ENCODE data around the gene ADRM1. TPM values are rescaled to one million over a fixed set of nuclear protein-coding genes. Genes with fewer than 3 reads are reported as not detected.

ADRM1 gene
- polyA plus RNA-seq, 1 experiment: 58.5 TPM

DNA sequence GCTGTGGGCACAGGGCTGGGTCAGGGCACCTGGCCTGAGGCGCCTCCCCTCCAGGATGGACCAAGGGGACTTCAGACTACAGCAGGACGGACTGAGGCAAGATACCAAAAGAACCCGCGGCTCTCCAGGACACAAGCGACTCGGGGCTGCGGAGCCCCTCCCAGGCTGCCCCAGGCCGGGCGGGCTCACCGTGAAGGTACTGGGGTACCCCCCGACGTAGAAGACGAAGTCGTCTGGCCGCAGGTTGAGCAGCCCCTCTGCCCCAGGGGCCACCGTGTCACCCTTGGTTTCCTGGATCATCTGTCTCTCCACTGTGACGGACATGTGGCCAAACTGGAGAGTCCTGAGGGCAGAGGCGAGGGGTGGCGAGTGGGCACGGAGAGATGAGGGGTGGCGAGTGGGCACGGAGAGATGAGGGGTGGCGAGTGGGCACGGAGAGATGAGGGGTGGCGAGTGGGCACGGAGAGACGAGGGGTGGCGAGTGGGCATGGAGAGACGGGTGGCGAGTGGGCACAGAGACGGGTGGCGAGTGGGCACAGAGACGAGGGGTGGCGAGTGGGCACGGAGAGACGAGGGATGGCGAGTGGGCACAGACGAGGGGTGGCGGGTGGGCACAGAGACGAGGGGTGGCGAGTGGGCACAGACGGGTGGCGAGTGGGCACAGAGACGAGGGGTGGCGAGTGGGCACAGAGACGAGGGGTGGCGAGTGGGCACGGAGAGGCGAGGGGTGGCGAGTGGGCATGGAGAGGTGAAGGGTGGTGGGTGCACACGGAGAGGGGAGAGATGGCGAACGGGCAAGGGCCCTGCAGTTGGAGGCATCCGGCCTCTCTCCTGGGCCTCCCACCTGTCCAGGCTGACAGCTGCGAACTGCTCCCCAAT is 10.9 kb downstream of the ADRM1 start:
- H3K4me3 ChIP-seq (ENCODE audit: low read depth, low read length): no peak overlapping the region
- H3K27ac ChIP-seq (ENCODE audit: low read depth, low read length): no peak overlapping the region
- ChIA-PET POLR2A (no interaction called here), CTCF (no interaction called here)
- no peak for DNase-seq (ENCODE audit: low read depth, low spot score)
- TF ChIP-seq, protein P1, sequence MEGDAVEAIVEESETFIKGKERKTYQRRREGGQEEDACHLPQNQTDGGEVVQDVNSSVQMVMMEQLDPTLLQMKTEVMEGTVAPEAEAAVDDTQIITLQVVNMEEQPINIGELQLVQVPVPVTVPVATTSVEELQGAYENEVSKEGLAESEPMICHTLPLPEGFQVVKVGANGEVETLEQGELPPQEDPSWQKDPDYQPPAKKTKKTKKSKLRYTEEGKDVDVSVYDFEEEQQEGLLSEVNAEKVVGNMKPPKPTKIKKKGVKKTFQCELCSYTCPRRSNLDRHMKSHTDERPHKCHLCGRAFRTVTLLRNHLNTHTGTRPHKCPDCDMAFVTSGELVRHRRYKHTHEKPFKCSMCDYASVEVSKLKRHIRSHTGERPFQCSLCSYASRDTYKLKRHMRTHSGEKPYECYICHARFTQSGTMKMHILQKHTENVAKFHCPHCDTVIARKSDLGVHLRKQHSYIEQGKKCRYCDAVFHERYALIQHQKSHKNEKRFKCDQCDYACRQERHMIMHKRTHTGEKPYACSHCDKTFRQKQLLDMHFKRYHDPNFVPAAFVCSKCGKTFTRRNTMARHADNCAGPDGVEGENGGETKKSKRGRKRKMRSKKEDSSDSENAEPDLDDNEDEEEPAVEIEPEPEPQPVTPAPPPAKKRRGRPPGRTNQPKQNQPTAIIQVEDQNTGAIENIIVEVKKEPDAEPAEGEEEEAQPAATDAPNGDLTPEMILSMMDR (IDR thresholded peaks at IDR 0.05; ENCODE audit: low read depth, low read length): no peak
- peaks cover 11% of the 10 kb centered on the region; the same call in 1 of the 2 replicates for H3K9me3 ChIP-seq (ENCODE audit: control insufficient read depth, insufficient read depth, low read length)
- no peaks in the 10 kb centered on the region for H3K27me3 ChIP-seq (ENCODE audit: control insufficient read depth, insufficient read depth, low read length)

DNA sequence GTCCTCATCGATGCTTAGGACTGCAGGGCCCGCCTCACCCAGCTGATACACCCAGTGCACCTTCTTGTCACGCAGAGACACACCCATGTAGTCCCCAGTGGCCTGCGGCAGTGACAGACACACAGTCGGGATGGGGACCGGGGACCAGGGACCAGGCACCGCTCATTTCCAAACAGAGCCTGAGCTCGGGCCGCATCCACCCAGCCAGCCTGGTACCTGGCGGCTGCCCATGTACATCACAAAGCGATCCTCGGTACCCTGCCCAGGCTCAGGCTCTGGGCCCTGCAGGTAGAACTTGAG is 11.5 kb downstream of the ADRM1 start:
- ChIA-PET POLR2A (no interaction called here), CTCF (no interaction called here)

DNA sequence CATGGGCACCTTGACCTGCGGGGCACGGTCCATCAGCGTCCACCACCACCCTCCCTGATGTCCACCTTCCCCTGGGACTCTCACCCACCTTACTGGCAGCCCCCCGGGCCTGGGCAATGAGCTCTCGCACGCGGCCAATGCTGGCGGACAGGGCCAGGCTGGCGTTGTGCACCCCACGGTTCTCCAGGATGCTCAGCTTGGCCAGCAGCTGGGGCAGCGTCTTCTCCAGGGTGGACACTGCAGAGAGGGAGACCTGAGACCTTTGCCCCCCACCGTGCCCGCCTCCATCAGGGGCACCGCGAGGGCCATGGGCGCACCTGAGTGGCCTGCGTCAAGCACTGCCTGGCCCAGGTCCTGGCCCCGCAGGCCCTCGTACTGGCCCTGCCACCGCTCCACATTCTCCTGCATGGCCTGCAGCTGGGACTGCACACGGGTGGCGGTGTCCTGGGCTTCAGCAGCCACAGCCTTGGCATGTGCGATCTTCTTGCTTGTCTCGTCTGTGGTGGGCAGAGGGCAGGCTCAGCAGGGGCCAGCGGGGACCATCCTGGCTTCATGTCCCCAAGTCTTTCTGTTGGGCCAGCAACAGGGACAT is 12.0 kb downstream of the ADRM1 start:
- Histone ChIP-seq H3K4me3 (ENCODE audit: low read depth, low read length) (no peak overlapping the region), H3K27ac (ENCODE audit: low read depth, low read length) (no peak overlapping the region), H3K27me3 (ENCODE audit: control insufficient read depth, insufficient read depth, low read length) (no peaks in the 10 kb centered on the region), H3K9me3 (ENCODE audit: control insufficient read depth, insufficient read depth, low read length) (peaks cover 20% of the 10 kb centered on the region; the same call in 1 of the 2 replicates)
- POLR2A ChIA-PET: no interaction called here
- CTCF ChIA-PET: no interaction called here
- no peak for DNase-seq (ENCODE audit: low read depth, low spot score)
- TF ChIP-seq, protein P1 (IDR thresholded peaks at IDR 0.05; ENCODE audit: low read depth, low read length): no peak

More for the DNA sequence above, 11.5 kb downstream of the ADRM1 start:
- no peaks in the 10 kb centered on the region for H3K27me3 ChIP-seq (ENCODE audit: control insufficient read depth, insufficient read depth, low read length)
- H3K27ac ChIP-seq (ENCODE audit: low read depth, low read length): no peak overlapping the region
- peaks cover 17% of the 10 kb centered on the region; the same call in 1 of the 2 replicates for H3K9me3 ChIP-seq (ENCODE audit: control insufficient read depth, insufficient read depth, low read length)
- H3K4me3 ChIP-seq (ENCODE audit: low read depth, low read length): no peak overlapping the region
- TF ChIP-seq, protein P1 (IDR thresholded peaks at IDR 0.05; ENCODE audit: low read depth, low read length): no peak
- no peak for DNase-seq (ENCODE audit: low read depth, low spot score)

DNA sequence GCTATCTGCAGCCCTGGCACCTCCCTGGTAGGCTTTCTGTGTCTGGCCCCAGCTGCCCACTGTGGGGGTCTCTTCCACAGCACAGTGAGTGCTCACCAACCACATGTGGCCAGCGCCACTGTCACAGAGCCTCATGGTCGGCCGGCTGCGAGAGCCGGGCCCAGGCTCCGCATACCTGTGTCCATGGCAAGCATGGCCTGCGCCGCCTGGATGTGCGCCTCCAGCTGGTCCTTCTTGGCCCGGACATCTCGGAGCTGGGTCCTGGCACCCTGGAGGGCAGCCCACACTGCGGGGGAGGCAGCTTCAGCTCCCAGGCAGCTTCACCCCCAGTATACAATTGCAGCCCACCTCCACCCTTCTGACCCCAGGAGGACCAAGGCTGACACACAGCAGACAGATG is 13.0 kb downstream of the ADRM1 start:
- POLR2A ChIA-PET: no interaction called here
- DNase-seq (ENCODE audit: low read depth, low spot score): no peak
- CTCF ChIA-PET: interaction anchor here (1.0 kb wide), 1 partner anchor 67 kb away, joined by 3 read pairs; no protein-coding TSS in a partner anchor
- Histone ChIP-seq H3K27ac (ENCODE audit: low read depth, low read length) (no peak overlapping the region), H3K4me3 (ENCODE audit: low read depth, low read length) (no peak overlapping the region), H3K27me3 (ENCODE audit: control insufficient read depth, insufficient read depth, low read length) (no peaks in the 10 kb centered on the region), H3K9me3 (ENCODE audit: control insufficient read depth, insufficient read depth, low read length) (peaks cover 25% of the 10 kb centered on the region; the same call in 1 of the 2 replicates)
- TF ChIP-seq, protein P1 (IDR thresholded peaks at IDR 0.05; ENCODE audit: low read depth, low read length): no peak

All from AG04450 (cell line).